ENCODE measurements around the gene SIN3A. TPM values are rescaled to one million over a fixed set of nuclear protein-coding genes. Genes with fewer than 3 reads are reported as not detected.
A peak's percentile ranks its signal among the peaks of the same experiment; 100 is the strongest.

SIN3A gene
- total and polyA plus RNA-seq, 9 of the 15 experiments (the other 6 are each of a cell fraction or from before 2014, with no cell fraction given) = 11.1 to 70.3 (median 25.3) TPM

DNA sequence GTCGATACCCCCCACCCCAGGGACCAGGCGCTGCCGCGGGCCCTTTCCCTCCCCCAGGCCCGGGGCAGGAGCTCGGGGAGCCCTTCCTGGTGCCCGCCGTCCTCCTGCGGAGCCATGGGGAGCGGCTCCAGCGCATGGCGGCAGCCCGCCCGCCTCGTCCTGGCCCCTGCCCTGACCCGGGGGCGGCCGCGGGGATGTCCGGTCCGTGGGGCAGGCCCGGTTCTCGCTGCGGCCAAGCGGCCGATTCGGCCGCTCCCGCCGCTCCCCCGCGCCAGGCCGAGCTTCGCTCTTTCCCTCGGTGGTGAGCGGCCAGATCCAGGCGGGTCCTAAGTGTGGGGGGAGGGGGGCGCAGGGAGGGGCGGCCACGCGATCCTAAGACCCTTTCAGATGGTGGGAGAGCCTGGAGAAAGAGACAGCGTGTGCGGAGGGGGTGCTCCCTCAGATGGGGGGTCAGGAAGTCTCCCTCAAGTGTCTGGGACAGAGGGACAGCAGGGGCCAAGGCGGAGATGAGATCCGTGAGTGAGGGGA, 103.4 kb downstream of the SIN3A start (continued):
- TF ChIP-seq, protein P1, sequence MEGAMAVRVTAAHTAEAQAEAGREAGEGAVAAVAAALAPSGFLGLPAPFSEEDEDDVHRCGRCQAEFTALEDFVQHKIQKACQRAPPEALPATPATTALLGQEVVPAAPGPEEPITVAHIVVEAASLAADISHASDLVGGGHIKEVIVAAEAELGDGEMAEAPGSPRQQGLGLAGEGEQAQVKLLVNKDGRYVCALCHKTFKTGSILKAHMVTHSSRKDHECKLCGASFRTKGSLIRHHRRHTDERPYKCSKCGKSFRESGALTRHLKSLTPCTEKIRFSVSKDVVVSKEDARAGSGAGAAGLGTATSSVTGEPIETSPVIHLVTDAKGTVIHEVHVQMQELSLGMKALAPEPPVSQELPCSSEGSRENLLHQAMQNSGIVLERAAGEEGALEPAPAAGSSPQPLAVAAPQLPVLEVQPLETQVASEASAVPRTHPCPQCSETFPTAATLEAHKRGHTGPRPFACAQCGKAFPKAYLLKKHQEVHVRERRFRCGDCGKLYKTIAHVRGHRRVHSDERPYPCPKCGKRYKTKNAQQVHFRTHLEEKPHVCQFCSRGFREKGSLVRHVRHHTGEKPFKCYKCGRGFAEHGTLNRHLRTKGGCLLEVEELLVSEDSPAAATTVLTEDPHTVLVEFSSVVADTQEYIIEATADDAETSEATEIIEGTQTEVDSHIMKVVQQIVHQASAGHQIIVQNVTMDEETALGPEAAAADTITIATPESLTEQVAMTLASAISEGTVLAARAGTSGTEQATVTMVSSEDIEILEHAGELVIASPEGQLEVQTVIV (CRISPR knock-in tag; IDR thresholded peaks at IDR 0.05; ENCODE audit: borderline replicate concordance) = no peak
- TF ChIP-seq, protein P2, sequence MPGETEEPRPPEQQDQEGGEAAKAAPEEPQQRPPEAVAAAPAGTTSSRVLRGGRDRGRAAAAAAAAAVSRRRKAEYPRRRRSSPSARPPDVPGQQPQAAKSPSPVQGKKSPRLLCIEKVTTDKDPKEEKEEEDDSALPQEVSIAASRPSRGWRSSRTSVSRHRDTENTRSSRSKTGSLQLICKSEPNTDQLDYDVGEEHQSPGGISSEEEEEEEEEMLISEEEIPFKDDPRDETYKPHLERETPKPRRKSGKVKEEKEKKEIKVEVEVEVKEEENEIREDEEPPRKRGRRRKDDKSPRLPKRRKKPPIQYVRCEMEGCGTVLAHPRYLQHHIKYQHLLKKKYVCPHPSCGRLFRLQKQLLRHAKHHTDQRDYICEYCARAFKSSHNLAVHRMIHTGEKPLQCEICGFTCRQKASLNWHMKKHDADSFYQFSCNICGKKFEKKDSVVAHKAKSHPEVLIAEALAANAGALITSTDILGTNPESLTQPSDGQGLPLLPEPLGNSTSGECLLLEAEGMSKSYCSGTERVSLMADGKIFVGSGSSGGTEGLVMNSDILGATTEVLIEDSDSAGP (CRISPR knock-in tag; IDR thresholded peaks at IDR 0.05) = no peak
- TF ChIP-seq, protein P3, sequence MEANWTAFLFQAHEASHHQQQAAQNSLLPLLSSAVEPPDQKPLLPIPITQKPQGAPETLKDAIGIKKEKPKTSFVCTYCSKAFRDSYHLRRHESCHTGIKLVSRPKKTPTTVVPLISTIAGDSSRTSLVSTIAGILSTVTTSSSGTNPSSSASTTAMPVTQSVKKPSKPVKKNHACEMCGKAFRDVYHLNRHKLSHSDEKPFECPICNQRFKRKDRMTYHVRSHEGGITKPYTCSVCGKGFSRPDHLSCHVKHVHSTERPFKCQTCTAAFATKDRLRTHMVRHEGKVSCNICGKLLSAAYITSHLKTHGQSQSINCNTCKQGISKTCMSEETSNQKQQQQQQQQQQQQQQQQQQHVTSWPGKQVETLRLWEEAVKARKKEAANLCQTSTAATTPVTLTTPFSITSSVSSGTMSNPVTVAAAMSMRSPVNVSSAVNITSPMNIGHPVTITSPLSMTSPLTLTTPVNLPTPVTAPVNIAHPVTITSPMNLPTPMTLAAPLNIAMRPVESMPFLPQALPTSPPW (CRISPR knock-in tag; IDR thresholded peaks at IDR 0.05) = peak; percentile 38; the same call in 1 of the 2 replicates
- TF ChIP-seq NFIC (IDR thresholded peaks at IDR 0.05) (no peak), RCOR1 (IDR thresholded peaks at IDR 0.05; ENCODE audit: borderline replicate concordance in 1 of 2, low read depth in 2 of 2, low read length in 2 of 2) (no peak), FOXA1 (IDR thresholded peaks at IDR 0.05; ENCODE audit: borderline replicate concordance) (no peak), HDGF (IDR thresholded peaks at IDR 0.05) (no peak), HMG20B (CRISPR knock-in tag; IDR thresholded peaks at IDR 0.05) (no peak), SNRNP70 (optimal IDR thresholded peaks at IDR 0.05; ENCODE audit: low read depth, low read length) (no peak), TAF15 (IDR thresholded peaks at IDR 0.05; ENCODE audit: low read depth, low read length) (no peak), HDAC3 (IDR thresholded peaks at IDR 0.05; ENCODE audit: borderline replicate concordance, partially characterized antibody) (no peak), GTF2F1 (IDR thresholded peaks at IDR 0.05; ENCODE audit: low read depth, low read length) (no peak), TAF1 (IDR thresholded peaks at IDR 0.05; ENCODE audit: control insufficient read depth, extremely low read depth, insufficient read depth, low read length, severe bottlenecking) (peak; percentile 36), ZNF23 (CRISPR knock-in tag; IDR thresholded peaks at IDR 0.05) (no peak), SREBF2 (CRISPR knock-in tag; IDR thresholded peaks at IDR 0.05) (no peak), ELF1 (tag; IDR thresholded peaks at IDR 0.05) (no peak), ZNF324 (CRISPR knock-in tag; IDR thresholded peaks at IDR 0.05) (no peak)
- TF ChIP-seq, protein P4, sequence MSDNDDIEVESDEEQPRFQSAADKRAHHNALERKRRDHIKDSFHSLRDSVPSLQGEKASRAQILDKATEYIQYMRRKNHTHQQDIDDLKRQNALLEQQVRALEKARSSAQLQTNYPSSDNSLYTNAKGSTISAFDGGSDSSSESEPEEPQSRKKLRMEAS (CRISPR knock-in tag; IDR thresholded peaks at IDR 0.05) = no peak
- TF ChIP-seq, protein P5, sequence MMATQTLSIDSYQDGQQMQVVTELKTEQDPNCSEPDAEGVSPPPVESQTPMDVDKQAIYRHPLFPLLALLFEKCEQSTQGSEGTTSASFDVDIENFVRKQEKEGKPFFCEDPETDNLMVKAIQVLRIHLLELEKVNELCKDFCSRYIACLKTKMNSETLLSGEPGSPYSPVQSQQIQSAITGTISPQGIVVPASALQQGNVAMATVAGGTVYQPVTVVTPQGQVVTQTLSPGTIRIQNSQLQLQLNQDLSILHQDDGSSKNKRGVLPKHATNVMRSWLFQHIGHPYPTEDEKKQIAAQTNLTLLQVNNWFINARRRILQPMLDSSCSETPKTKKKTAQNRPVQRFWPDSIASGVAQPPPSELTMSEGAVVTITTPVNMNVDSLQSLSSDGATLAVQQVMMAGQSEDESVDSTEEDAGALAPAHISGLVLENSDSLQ (IDR thresholded peaks at IDR 0.05) = no peak
- TF ChIP-seq, protein P6, sequence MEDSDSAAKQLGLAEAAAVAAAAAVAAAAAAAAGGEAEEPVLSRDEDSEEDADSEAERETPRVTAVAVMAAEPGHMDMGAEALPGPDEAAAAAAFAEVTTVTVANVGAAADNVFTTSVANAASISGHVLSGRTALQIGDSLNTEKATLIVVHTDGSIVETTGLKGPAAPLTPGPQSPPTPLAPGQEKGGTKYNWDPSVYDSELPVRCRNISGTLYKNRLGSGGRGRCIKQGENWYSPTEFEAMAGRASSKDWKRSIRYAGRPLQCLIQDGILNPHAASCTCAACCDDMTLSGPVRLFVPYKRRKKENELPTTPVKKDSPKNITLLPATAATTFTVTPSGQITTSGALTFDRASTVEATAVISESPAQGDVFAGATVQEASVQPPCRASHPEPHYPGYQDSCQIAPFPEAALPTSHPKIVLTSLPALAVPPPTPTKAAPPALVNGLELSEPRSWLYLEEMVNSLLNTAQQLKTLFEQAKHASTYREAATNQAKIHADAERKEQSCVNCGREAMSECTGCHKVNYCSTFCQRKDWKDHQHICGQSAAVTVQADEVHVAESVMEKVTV (CRISPR knock-in tag; IDR thresholded peaks at IDR 0.05) = no peak

Data from K562 (cell line).